LHCN-M2 (cell line): ENCODE data around the gene ELAVL1. TPM values are rescaled to one million over a fixed set of nuclear protein-coding genes. Genes with fewer than 3 reads are reported as not detected.
"Not testable (repeated sequence)": the region's sequence is repeated elsewhere in the genome, so short reads cannot be mapped to it uniquely, and the experiment has no call there.

ENCODE experiments used
- DNase-seq: peaks from one replicate; pipeline ENCODE4 v3.0.0-alpha.2; 2012; ENCODE audit warnings: low read depth
- total RNA-seq: library from RNA; depleted of rRNA; stranded (reverse); fragments of >200 nt; gene quantifications from 2 replicates; pipeline ENCODE4 v1.2.3, GENCODE V29; 2014

Gene ELAVL1
- total RNA-seq, 1 experiment from 2014 or later = 62.4 TPM

GRCh38 chr19:7970716-7971448 is 34.6 kb downstream of the ELAVL1 start:
- peak; percentile 29 for DNase-seq

GRCh38 chr19:7969555-7969939 is 35.9 kb downstream of the ELAVL1 start:
- DNase-seq = no peak

DNA sequence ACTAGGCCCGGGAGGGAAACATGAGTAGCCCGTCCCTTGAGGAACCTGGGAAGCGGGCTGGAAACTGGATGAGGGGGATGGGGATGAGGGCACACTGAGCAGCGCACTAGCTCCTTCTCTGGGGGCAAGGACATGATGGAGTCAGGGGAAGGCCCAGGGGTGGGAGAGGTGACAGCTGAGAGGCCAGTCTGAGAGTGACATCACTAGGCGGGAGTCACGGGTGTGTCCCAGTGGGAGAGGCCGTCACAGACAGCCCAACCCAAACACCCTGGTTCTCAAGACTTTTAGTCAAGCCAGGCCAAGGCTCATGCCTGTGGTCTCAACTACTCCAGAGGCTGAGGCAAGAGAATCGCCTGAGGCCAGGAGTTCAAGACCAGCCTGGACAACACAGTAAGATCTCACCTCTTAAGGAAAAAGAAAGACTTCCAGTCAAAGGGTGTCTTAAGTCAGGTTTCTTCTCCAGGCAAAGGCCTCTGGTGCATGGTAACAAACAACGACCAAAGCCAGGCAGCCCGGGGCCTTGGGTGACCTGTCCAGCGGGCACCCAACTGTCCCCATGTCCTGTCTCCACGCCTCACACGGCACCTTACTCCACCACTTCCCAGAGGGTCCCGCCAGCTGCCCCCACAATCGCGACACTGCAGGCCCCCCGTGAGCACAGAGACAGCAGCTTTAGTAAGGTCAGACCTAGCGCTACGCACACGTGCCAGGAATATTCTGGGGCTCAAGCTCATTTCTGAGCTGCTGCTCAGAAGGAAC is 36.5 kb downstream of the ELAVL1 start:
- no peak for DNase-seq

DNA sequence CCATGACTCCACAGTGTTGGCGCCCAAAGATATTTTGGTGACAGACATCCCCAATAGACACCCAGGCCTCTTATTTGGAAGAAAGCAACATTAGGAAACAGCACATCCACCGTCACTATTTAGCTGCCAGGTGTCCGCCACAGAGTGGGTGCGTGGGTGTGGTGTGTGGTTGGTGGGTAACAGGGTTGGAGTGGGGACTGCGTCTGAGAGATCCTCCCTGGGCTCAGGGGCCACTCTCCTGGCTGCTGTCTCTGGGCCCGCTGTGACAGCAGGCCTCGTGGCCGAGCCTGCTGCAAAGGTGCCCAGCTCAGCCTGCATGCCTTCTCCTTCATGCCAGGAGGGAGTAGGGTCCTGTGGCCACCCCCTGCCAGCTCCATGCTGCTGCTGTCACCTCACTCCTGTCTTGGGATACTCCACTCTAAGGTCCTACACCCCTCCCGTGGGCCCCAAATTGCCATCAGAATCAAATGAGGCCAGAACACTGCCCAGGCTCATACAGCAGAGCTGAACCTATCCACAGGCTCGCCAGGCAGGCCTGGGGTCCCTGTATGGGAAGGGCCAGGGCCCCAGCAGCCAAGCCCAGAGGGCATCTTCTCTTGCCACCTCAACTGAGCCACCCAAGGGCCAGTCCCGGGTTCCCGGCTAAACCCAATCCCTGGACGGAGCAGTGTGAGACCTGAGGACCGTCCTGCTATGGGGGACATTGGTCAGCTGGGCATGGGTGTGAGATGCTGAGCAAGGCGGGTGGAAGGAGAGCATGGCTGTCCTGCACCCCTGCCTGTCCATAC is 37.2 kb downstream of the ELAVL1 start:
- DNase-seq = no peak

DNA sequence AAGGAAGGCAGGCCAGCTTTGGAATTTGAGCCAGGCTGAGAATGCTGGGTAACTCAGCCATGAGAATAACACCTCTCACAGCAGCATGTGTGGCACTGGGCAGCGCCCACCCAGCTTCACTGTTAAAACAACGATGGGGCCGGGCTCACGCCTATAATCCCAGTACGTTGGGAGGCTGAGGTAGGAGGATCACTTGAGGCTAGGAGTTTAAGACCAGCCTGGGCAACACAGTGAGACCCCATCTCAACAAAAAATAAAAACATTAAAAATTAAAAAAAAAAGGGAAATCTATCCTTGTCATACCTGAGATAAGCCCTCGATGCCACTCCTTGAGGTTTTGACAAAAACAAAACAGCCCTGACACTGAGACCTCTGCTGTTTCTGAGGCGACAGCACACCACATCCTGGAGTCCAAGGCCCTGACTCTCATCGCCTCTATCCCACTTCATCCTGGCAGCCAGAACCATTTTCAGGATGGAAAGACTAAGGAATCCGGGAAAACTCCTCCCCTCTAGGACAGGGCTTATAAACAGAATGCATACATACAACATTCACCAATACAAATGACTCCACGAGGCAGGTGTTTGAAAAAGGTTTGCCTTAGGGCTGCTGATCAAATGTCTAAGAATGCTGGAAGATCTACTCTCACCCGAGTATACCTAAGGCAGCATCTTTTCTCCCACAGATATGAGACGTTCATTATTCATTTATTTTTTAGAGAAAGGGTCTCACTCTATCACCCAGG is 39.3 kb downstream of the ELAVL1 start:
- no peak for DNase-seq

DNA sequence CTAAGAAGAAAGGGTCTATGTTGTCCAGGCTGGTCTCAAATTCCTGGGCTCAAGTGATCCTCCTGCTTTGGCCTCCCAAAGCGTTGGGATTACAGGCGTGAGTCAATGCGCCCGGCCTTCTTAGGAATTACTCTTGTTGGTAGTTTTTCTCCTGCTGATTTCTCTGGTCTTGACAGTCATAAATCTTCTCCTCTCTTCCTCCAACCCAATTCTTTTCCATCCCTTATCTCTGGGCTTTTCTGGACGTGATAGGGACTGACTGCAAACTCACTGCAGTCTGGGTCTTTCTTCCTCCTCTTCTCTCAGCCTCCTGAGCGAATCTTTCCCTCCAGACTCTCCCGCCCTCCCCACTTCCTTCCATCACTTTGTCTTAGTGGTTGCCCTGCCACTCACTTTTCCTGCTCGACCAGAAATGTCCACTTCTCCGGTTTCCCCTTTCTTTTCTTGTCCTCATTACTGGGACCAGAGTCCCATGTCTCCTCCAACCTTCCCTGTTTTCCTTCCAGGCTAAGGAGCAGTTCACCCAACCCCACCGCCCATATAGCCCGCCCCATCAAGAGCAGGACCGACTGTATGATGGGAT is 40.1 kb downstream of the ELAVL1 start:
- DNase-seq = no peak

- DNase-seq = no peak
These were observed 41.9 kb downstream of the ELAVL1 start for GRCh38 chr19:7963566-7963965.

- DNase-seq = no peak
These were observed 42.7 kb downstream of the ELAVL1 start for GRCh38 chr19:7962644-7963268.

- DNase-seq = no peak
These were observed 43.4 kb downstream of the ELAVL1 start for GRCh38 chr19:7961920-7962626.

DNA sequence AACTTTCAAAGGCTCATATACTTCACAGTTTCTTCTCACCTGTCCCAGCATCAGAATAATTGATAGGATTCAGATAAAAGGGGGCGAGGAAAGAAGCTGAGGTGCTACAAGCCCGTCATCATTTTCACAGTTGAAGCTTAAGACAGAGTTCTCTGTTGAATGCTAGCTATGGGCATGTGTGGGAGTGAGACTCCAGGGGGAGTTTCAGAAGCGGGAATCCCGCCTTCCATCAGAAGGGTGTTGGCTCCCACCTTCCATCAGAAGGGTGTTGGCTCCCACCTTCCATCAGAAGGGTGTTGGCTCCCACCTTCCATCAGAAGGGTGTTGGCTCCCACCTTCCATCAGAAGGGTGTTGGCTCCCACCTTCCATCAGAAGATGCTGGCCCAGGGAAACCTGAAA is 44.4 kb downstream of the ELAVL1 start:
- DNase-seq = not testable (repeated sequence)

DNA sequence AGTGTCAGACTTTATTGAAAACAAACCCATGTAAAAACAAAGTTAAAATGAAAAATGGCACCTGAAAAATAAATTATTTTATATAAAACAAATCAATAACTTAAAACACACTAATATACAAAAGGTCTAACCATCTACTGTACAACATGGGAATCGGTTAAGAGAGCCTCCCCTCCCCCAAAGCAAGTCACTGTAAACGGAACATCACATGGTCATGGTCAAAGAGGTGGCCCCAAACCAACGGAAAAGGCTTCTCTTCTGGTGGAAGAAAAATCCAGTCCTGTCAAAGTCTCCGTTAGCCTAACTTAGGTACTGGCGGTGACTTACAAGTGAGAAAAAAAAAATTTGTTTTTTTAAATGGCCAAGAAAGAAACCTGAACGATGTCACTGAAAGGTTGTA is 46.2 kb downstream of the ELAVL1 start:
- DNase-seq = no peak

DNA sequence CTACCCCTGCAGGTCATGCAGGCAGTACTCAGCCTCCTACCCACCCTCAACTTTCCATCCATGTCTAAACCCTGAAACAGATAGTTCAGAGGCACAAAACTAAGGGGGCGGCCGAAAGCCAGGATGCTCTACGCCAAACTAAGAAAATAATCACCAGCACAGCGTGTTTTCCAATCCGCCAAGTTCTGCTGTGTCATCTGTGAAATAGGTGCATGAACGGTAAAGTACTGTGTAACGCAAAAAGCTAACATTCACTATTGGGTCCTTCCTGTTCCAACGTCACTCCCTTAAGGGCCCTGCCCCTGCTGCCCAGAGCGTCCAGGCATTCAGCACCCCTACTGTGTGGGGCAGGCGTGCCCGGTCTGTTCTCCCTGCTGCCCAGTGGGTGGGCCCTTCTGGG is 49.7 kb downstream of the ELAVL1 start:
- DNase-seq = no peak

DNA sequence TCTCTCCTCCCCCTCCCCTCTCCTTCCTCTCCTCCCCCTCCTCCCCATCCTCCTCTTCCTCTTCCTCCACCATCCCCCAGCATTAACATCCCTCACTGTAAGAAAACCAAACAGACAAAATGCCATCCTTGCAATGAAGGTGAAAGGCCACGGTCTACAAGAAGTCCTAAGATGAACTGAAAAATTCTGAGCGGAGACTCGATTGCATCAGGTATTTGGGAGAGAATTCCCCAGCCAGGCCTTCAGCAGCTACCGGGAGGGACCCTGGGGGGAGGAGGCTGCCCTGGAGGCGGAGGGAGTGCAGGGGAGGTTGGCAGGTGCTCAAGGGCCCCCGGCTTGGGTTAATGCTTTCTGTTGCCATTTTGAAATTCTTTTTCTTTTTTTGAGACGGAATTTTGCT is 51.9 kb downstream of the ELAVL1 start:
- no peak for DNase-seq

DNA sequence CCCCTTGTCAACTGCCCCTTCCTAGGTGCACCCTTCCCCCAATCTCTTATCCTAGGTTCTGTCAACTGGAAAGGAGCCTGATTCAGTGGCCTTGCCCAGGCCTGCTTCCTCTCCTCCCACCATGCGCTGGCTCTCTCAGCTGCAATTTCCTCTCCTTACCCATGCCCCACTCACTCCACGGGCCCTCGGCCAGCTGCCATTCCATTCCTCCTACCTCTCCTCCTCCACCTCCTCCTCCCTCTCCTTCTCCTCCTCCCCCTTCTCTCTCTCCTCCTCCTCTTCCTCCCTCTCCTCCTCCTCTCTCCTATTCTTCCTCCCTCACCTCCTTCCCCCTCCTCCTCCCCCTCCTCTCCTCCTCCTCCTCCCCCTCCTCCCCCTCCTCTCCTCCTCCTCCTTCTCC is 52.4 kb downstream of the ELAVL1 start:
- DNase-seq = no peak

- no peak for DNase-seq
These were observed 57.5 kb downstream of the ELAVL1 start for GRCh38 chr19:7947939-7948338.

GRCh38 chr19:7944177-7944761 is 61.2 kb downstream of the ELAVL1 start:
- peak; percentile 94 for DNase-seq

DNA sequence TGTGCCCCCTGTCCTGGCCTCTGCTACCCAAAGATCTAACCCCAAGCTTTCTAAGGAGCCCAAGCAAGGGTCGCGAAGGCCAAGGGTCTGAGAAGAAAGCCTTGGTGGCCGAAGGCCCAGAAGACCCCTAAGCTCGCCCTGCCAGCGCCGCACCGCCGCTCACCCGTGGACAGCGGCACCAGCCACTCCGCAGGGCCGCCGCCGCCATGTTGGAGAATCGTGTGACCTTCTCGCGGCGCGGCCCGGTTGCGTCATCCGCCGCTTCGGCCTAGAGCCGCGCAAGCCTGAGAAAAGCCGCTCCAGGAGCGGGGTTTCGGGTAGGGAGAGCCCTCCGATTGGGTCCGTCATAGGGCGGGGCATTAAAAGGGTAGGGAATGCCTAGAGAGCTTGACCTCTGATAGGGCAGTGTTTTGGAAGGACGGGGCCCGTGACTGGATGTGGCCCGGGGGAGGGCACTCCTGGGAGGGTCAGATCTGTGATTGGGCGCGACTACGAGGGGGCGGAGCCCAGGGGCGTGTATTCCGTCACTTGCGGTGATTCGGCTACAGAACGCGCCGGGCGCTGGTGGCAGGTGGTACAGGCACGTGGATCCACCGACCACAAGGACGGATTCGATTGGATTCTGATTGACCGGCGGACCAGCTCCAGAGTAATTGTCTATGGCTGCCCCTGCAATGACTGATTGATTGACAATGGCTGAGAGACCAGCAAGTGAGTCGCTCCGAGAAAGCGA is 61.8 kb downstream of the ELAVL1 start, which contains the start of gene TIMM44:
Gene TIMM44, minus strand, starts transcription at position 223 of the 733 bp plus-strand sequence. Its CDS starts 15 bp downstream, at position 208.
- peak; percentile 100 for DNase-seq

DNA sequence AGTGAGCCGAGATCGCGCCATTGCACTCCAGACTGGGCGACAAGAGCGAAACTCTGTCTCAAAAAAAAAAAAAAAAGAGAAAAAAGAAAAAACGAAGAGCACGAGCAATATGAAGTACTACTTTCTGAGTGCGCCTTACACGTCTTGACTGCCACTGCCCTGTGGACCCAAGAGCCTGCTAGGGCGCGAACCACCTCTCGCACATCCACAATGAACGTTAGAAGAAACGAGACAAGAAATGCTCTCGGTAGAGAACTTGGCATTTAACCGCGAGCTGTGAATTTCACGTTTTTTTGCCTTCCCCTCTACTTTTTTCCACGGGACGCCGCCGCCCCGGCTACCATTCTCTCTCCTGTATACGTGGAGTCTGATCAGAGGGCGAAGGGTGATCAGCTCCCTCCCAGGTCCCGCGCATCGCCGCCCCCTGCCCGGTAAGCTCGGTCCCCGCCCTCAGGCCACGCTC is 62.4 kb downstream of the ELAVL1 start:
- no peak for DNase-seq
